Activated CD8-positive, alpha-beta memory T cell treated with anti-CD3 and anti-CD28 coated beads, Interleukin-2, amount 10 ng/mL, durations not matched to agents 7 days and 5 days (primary cell): ENCODE data around the gene VTCN1. TPM values are rescaled to one million over a fixed set of nuclear protein-coding genes. Genes with fewer than 3 reads are reported as not detected.

Experiments
- ATAC-seq: fragments of 150-1000 bp; cut with Tn5 transposase; one replicate; pipeline ENCODE4 v1.10.0; 2021; ENCODE audit warnings: moderate library complexity
- CTCF ChIA-PET: fragments of 350-600 bp; sonication (Branson Sonifier 250); formaldehyde crosslinking; loops from one replicate; lab custom pipeline; 2021; ENCODE audit warnings: antibody characterized with exemption; lab: Charles Lee
- DNase-seq: peaks from one replicate; pipeline ENCODE4 v3.0.0-alpha.2; 2020
- H3K27ac Mint-ChIP-seq: one replicate; pipeline ENCODE4 v1.8.0; 2021; ENCODE audit warnings: mild to moderate bottlenecking, mixed read lengths
- H3K27me3 Mint-ChIP-seq: one replicate; pipeline ENCODE4 v1.8.0; 2021; ENCODE audit warnings: mixed read lengths
- H3K36me3 Mint-ChIP-seq: one replicate; pipeline ENCODE4 v1.8.0; 2021; ENCODE audit warnings: mild to moderate bottlenecking, mixed read lengths
- H3K4me1 Mint-ChIP-seq: one replicate; pipeline ENCODE4 v1.8.0; 2021; ENCODE audit warnings: mixed read lengths
- H3K4me3 Mint-ChIP-seq: one replicate; pipeline ENCODE4 v1.8.0; 2021; ENCODE audit warnings: mild to moderate bottlenecking, moderate library complexity, mixed read lengths
- H3K9me3 Mint-ChIP-seq: one replicate; pipeline ENCODE4 v1.8.0; 2022; ENCODE audit warnings: low read depth, mixed read lengths
- total RNA-seq, 2 experiments: library from RNA; stranded (reverse); gene quantifications; one replicate each; pipeline ENCODE4 v1.2.3, GENCODE V29; 2021

Gene VTCN1
- total RNA-seq, 2 experiments from 2014 or later: not detected

DNA sequence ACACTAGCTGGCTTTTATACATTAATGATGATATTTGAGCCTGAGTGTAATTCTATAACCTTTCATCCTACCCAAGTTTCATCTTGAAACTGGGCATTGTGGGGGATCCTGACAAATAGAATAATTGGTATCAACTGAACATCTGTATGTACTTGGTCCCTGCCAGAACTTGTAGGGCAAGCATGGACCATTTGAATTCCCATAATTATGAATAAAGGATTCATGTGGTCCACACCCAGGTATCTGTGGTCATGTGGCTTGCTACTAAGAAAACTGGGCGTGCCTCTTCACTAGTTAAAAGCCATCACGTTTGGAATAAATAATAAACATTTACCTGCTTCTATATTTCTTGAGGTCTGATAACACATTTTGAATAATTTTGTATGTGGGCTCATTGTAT, 20.6 kb upstream of the VTCN1 start:
- Mint-ChIP-seq H3K27ac (no peak overlapping the region), H3K36me3 (no peaks in the 10 kb centered on the region), H3K4me1 (peaks cover 1% of the 10 kb centered on the region), H3K4me3 (no peak overlapping the region), H3K9me3 (peaks cover 4% of the 10 kb centered on the region), H3K27me3 (peaks cover 7% of the 10 kb centered on the region)
- ATAC-seq: no peak
- CTCF ChIA-PET: no interaction called here
- DNase-seq: no peak

DNA sequence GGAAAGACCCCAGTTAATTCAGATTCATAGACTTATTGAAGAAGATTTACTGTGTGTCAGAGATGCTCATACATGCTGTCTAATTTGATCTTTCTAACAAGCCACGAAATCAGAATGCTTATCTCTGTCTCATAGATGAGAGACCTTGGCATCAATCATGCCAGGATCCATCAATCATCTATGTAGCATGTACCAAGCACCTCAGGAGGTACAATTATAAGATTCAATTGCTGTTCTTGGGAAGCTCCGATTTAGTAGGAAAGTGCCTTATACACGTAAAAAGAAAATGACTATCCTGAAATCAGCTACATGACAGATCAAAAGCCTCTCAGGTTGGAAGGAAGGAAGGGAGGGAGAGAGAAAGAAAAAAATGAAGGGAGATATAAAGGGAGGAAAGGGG, 18.5 kb upstream of the VTCN1 start:
- ATAC-seq: no peak
- Mint-ChIP-seq H3K4me3 (no peak overlapping the region), H3K9me3 (peaks cover 4% of the 10 kb centered on the region), H3K27ac (no peak overlapping the region), H3K36me3 (no peaks in the 10 kb centered on the region), H3K4me1 (peaks cover 2% of the 10 kb centered on the region), H3K27me3 (peaks cover 2% of the 10 kb centered on the region)
- CTCF ChIA-PET: no interaction called here
- no peak for DNase-seq

DNA sequence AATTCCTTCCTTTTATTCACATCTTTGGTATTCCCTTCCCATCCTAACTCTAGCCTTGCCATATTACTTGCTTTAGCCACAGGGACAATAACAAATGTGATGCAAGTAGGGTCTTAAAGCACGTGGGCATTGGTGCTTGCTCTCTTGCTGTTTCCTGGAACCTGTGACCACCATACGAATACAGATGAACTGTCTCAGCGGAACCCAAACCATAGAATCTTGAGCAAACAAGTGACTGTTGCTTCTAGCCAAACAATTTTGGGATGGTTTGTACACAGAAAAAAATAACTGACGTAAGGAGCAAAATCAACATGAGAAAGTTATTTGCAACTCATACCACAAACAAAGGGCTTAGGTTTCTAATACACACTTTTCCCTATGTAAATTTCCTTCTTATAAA, 15.2 kb upstream of the VTCN1 start:
- DNase-seq (no peak), ATAC-seq (no peak)
- Mint-ChIP-seq H3K27ac (no peak overlapping the region), H3K9me3 (no peaks in the 10 kb centered on the region), H3K4me1 (peaks cover 2% of the 10 kb centered on the region), H3K36me3 (no peaks in the 10 kb centered on the region), H3K27me3 (peaks cover 2% of the 10 kb centered on the region), H3K4me3 (no peak overlapping the region)
- CTCF ChIA-PET: no interaction called here

DNA sequence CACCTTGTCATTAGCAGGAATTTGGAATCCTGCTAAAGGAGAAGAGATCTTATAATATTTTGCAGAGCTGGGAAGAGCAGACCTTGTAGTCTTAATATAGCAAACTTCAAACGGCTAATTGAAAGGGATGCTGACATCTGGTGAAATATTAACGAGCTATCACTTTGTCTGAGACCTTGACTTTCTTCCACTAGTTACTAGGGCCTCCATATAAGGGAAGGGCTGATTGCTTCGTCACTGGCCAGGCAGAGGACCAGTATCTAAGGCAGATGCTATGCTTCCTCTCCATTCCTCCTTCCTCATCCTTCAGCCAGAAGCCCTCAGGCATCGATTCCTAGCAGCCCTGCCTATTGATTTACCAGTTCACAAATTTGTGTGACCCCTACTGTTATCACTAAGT, 6.0 kb upstream of the VTCN1 start:
- DNase-seq (no peak), ATAC-seq (no peak)
- Mint-ChIP-seq H3K4me3 (no peak overlapping the region), H3K36me3 (no peaks in the 10 kb centered on the region), H3K9me3 (no peaks in the 10 kb centered on the region), H3K27ac (no peak overlapping the region), H3K4me1 (no peaks in the 10 kb centered on the region), H3K27me3 (peaks cover 2% of the 10 kb centered on the region)
- CTCF ChIA-PET: no interaction called here

DNA sequence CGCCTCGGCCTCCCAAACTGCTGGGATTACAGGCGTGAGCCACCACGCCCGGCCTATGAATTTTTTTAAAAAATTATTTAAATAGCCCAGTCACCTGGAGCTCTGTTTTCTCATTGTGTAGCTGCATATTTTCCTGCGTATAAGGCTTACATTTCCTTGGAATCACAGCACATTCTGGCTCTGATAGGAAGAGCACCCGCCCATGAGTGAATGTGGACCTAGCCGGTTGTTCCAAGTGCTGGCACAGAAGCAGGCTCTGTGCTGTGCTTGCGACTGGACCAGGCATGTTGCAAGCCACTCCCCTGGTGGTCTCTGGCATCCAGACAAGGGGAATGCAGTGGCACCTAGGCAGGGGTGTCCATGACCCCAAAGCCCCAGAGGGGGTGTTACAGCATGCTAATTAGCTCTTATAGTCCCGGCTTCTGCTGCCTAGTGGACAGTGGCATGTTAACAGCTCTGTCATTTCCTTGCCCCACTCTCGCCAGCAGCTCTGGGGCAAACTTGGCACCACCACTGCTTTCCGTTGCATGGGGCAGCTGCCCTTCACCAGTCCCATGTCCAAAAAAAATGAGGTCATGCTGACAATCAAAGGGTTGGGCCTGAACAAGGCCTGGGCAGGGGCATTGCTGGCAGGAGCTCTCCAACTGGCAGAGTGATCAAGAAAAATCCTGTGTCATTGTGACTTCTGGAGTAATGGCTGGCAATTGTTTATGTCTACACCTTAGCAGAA, 5.2 kb upstream of the VTCN1 start:
- H3K4me3 Mint-ChIP-seq: no peak overlapping the region
- no peaks in the 10 kb centered on the region for H3K36me3 Mint-ChIP-seq
- no peaks in the 10 kb centered on the region for H3K9me3 Mint-ChIP-seq
- DNase-seq: no peak
- no peak for ATAC-seq
- CTCF ChIA-PET: no interaction called here
- no peaks in the 10 kb centered on the region for H3K4me1 Mint-ChIP-seq
- H3K27me3 Mint-ChIP-seq: peaks cover 3% of the 10 kb centered on the region
- H3K27ac Mint-ChIP-seq: no peak overlapping the region

DNA sequence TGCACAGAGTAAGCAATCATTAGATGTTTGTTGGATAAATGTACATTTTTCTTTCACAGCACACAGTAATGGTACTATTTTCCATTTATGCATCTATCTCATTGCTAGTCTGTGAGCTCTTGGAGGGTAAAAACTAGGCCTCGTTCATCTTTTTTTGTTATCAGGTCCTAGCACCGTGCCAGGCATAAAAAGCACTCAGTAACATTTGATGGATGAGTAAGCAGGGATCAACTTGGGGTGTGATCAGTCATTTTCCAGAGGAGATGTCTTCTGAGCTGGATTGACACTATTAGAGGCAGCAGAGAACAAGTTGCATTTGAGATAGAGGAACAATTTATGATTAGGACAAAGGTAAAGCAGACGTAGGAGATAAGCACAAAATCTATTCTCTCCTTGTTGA, 4.3 kb upstream of the VTCN1 start:
- no peaks in the 10 kb centered on the region for H3K9me3 Mint-ChIP-seq
- H3K36me3 Mint-ChIP-seq: no peaks in the 10 kb centered on the region
- ATAC-seq (no peak), DNase-seq (no peak)
- CTCF ChIA-PET: no interaction called here
- H3K27me3 Mint-ChIP-seq: peaks cover 3% of the 10 kb centered on the region
- no peaks in the 10 kb centered on the region for H3K4me1 Mint-ChIP-seq
- H3K27ac Mint-ChIP-seq: no peak overlapping the region
- H3K4me3 Mint-ChIP-seq: no peak overlapping the region

DNA sequence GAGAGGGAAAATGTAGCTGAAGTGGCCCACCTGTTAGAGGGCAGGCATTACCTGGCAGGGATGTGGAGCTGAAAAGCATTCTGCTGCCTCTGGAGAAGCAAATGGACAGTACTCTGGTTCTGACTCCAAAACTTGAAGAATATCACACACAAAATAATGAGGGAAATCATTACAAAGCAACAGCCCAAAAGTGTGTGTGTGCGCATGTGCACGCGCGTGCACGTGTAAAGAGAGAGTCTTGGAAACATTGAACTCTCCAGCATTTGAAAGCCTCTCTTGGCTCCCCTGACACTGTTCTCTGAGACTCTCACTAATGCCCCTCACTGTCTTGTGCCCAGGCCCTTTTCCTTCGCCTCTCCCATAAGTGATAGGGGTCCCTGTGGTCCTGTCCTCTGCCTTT, 2.3 kb upstream of the VTCN1 start:
- ATAC-seq (no peak), DNase-seq (no peak)
- no peaks in the 10 kb centered on the region for H3K9me3 Mint-ChIP-seq
- no peak overlapping the region for H3K27ac Mint-ChIP-seq
- no peaks in the 10 kb centered on the region for H3K4me1 Mint-ChIP-seq
- no peaks in the 10 kb centered on the region for H3K36me3 Mint-ChIP-seq
- CTCF ChIA-PET: no interaction called here
- no peak overlapping the region for H3K4me3 Mint-ChIP-seq
- H3K27me3 Mint-ChIP-seq: peaks cover 6% of the 10 kb centered on the region

DNA sequence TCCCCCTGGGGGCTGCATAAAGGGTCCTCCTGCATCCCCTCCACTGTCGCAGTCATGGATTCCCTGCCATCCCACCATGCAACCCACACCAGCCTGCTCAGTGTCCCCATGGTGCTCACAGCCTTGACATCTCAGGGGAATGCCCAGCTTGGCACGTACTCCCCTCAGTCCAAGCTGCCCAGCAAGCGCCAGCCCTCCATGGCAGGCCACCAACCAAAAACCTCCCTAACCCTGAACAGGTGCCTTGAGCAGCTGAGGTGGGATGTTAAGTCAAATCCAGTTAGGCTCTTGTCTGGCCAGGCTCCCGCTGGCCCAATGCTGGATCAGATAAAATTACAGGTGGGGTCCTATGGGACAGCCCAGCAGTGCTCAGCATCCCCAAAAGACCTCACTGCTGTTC, 341 bp downstream of the VTCN1 start:
- Mint-ChIP-seq H3K9me3 (no peaks in the 10 kb centered on the region), H3K27ac (no peak overlapping the region), H3K36me3 (no peaks in the 10 kb centered on the region), H3K27me3 (peaks cover 8% of the 10 kb centered on the region), H3K4me1 (no peaks in the 10 kb centered on the region), H3K4me3 (no peak overlapping the region)
- DNase-seq (no peak), ATAC-seq (no peak)
- CTCF ChIA-PET: no interaction called here

DNA sequence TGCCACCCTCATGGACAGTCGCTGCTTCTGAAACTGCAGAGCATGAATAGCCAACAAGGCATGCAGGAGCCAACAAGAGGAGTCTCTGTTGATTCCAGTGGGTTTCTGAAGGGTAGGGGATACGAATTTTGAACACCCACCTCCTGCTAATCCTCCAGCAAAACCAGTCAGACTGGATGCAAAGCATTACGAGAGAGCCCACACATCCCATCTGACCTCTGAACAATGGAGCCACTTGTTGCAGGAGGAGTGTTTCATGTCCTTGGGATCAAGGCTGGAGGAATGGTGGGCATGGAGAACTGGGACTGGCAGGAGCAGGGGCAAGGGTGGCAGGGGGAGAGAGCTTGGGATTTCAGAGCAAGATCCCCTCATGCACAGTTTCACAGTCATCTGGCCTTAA, 1.6 kb downstream of the VTCN1 start:
- H3K4me1 Mint-ChIP-seq: no peaks in the 10 kb centered on the region
- ATAC-seq: no peak
- no peak overlapping the region for H3K27ac Mint-ChIP-seq
- H3K4me3 Mint-ChIP-seq: no peak overlapping the region
- CTCF ChIA-PET: no interaction called here
- no peaks in the 10 kb centered on the region for H3K9me3 Mint-ChIP-seq
- H3K27me3 Mint-ChIP-seq: peaks cover 9% of the 10 kb centered on the region
- no peaks in the 10 kb centered on the region for H3K36me3 Mint-ChIP-seq
- no peak for DNase-seq

DNA sequence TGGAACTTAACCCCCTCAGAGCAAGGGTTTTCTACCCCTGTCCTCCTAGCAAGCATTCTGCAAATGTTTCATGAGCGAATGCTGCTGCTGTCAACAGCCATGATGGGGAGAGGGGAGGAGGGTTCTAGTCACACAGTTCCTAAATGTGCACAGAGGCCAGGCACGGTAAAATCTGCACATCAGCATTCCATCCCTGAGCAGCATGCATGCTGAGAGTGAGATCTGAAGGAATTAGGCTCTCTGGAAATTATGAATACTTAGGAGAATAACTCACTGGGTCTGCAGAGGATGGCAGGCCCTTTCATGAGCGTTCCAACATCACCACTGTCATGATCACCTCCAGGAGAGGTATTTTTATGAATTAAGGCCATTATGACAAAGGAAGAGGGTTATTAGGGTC, 2.1 kb downstream of the VTCN1 start:
- no peak for DNase-seq
- H3K4me1 Mint-ChIP-seq: no peaks in the 10 kb centered on the region
- peaks cover 9% of the 10 kb centered on the region for H3K27me3 Mint-ChIP-seq
- H3K27ac Mint-ChIP-seq: no peak overlapping the region
- no peak overlapping the region for H3K4me3 Mint-ChIP-seq
- ATAC-seq: no peak
- H3K9me3 Mint-ChIP-seq: no peaks in the 10 kb centered on the region
- CTCF ChIA-PET: no interaction called here
- no peaks in the 10 kb centered on the region for H3K36me3 Mint-ChIP-seq

DNA sequence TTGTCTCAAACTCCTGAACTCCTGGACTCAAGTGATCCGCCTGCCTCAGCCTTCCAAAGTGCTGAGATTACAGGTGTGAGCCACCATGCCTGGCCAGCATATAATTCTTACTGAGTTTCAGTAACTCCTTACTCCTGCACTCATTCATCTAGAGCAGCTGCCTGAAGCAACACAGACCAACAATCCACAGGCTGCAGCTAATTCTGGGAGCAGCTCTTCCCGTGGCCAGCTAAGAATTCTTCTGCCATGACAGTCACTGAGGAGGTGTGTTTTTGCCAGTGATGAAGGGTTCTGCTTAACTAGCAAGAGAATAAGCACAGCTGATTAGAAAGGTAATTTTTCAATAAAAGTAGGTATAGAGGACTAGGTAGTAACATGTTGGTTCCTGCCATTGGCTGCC, 5.4 kb downstream of the VTCN1 start:
- ATAC-seq: no peak
- H3K36me3 Mint-ChIP-seq: no peaks in the 10 kb centered on the region
- CTCF ChIA-PET: no interaction called here
- no peak for DNase-seq
- peaks cover 17% of the 10 kb centered on the region for H3K27me3 Mint-ChIP-seq
- H3K27ac Mint-ChIP-seq: no peak overlapping the region
- H3K9me3 Mint-ChIP-seq: no peaks in the 10 kb centered on the region
- H3K4me1 Mint-ChIP-seq: no peaks in the 10 kb centered on the region
- no peak overlapping the region for H3K4me3 Mint-ChIP-seq

DNA sequence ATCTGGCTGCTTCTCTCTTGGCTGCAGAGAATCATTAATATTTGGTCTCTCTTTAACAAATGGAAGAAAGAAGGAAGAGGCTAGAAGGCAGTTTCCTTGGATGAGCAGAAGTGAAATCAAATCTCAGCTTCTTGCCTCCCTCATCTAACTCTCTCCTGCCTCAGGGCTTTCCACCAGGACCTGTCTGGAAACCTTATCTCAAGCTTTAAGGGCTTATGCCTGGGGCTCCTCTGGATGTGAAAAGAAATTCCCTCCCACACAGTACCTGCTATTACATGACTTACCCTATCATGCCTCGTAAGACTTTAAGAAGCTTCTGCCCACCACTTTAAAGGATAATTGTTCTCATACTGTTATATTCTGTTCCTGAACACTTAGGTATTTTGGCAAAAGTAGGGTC, 8.9 kb downstream of the VTCN1 start:
- Mint-ChIP-seq H3K27ac (no peak overlapping the region), H3K36me3 (no peaks in the 10 kb centered on the region), H3K4me1 (no peaks in the 10 kb centered on the region), H3K9me3 (no peaks in the 10 kb centered on the region), H3K4me3 (no peak overlapping the region), H3K27me3 (peaks cover 24% of the 10 kb centered on the region)
- ATAC-seq (no peak), DNase-seq (no peak)
- CTCF ChIA-PET: no interaction called here

DNA sequence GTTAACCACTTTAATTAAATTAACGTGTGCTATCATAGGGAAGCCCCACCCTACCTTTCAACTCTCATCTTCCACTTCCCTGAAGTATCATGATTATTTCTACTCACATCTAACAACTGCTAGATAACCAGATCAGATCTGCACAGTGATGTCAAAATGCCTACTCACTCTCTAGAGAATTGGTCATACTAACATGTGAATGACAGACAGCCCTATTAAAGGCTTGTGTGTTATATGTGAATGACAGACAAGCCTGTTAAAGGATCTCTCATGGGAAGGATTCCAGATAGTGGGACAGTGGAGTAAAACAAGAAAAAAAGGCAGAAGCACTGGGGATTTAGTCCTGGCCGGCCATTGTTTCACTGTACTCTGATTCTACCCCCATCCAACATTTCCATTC, 12.6 kb downstream of the VTCN1 start:
- CTCF ChIA-PET: no interaction called here
- Mint-ChIP-seq H3K27me3 (peaks cover 18% of the 10 kb centered on the region), H3K9me3 (no peaks in the 10 kb centered on the region), H3K4me1 (no peaks in the 10 kb centered on the region), H3K36me3 (no peaks in the 10 kb centered on the region), H3K27ac (no peak overlapping the region), H3K4me3 (no peak overlapping the region)
- ATAC-seq (no peak), DNase-seq (no peak)

DNA sequence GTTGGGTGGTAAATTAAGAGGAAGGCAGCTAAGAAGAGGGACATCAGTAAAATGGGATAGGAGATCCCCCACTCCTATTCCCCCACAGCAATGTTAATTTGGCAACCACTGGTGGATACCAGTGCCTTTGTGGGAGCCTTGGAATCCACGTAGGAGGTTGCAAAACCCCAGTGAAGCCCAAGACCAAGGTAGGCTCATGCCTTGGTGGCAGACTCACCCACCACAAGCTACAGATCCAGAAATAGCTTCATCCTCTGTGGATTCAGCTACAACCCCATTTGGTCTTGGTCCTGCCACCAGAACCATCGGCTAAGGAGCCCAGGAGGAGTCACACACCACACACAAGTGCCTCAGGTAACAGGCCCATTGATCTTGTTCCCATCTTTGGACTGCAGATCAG, 21.0 kb downstream of the VTCN1 start:
- Mint-ChIP-seq H3K27ac (no peak overlapping the region), H3K4me1 (no peaks in the 10 kb centered on the region), H3K36me3 (no peaks in the 10 kb centered on the region), H3K27me3 (peaks cover 13% of the 10 kb centered on the region), H3K9me3 (no peaks in the 10 kb centered on the region), H3K4me3 (no peak overlapping the region)
- DNase-seq (no peak), ATAC-seq (no peak)
- CTCF ChIA-PET: no interaction called here
